ENCODE measurements around the gene FBXO24.

The FBXO24 gene

GRCh38 chr7:100574362-100575205, 11.5 kb upstream of the FBXO24 start:
- no peak for DNase-seq

GRCh38 chr7:100575206-100575631, 10.9 kb upstream of the FBXO24 start:
- DNase-seq = no peak

DNA sequence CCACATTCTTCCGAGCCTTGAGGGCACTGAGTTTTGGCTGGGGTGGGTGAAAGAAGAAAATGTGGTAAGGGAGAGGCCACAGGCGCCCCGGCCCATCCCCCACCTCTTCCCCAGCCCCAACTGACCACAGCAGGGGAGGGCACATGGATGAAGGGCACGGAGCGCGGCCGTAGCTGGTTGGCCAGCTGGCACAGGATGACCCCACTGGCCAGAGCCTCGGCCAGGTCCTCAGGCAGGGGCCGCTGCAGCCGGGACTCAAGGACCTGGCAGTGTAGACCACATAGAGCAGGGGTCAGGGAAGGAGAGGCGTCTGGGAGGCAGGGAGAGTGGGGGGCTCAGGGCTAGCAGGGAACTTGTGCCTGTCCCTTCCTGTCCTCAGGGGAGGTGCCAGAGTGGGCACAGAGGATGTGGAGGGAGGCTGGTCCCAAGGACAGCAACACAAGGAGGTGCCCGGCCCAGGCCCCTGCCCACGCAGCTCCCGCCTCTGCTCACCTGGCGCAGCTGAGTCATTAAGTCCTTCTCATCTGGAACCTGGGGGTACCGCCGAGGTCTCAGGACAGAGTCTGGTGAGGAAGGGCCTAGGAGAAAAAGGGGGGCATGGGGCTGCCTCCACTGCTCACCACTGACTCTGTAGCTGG, 10.3 kb upstream of the FBXO24 start:
- DNase-seq = no peak

DNA sequence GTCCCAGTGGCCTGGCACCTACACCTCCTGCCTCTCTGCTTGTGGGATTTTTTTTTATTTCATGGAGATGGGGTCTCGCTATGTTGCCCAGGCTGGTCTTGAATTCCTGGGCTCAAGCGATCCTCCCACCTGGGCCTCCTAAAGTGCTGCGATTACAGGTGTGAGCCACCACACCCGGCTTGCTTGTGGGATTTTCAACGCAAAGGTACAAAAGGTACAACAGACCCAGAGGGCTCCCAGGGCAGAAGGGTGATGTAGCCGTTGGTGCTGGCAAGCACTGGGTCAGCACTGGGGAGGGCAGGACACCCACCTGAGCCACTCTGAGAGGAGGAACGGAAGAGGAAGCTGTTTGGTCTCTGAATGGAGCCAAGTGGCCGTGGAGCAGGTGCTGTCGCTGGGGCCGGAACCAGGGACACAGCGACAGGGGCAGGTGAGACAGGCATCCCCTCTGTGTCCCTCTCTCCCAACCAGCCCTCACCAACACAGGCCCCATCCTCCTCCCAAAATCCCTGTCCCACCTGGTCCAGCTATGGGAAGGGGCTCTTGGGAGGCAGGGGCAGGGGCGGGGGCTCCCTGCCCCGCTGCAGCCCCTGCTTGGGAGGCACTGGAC, 9.6 kb upstream of the FBXO24 start:
- no peak for DNase-seq

DNA sequence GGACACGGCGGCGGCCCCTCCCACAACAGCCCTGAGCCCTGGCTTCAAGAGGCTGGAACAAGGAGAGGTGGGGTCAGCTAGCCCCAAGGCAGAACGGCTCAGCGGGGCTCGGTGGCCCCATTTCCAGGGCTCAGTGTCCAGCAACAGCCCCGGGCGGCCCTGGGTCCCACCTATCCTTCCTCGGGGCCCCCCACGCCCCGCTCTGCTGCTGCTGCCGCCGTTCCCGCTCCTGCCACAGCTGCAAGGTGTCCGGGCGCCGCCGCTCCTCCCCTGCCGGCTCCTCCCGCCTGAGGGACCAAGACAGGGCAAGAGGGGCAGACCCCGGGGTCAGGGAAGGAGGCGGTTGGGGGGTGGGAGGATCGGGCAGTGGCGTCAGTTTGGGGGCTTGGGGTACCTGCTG, 9.0 kb upstream of the FBXO24 start:
- DNase-seq = no peak

DNA sequence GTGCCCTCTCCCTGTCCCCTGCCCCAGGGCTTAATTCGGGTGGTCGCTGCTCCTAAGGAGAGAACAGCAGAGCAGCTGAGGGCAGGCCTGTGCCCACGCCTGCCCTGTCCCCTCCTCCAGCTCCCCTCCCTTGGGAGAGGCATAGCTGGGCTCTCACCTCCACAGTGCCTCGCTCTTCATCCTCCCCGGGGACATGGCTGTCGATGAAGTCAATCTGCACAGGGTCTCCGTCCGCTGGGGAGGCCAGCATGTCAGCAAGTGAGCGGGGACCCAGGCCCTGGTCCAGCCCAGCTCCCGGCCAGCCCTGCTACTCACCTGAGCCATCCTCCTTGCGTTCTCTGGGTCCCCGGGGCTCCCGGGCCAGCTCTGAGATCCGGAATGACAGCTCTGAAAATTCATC, 8.6 kb upstream of the FBXO24 start:
- DNase-seq = no peak

DNA sequence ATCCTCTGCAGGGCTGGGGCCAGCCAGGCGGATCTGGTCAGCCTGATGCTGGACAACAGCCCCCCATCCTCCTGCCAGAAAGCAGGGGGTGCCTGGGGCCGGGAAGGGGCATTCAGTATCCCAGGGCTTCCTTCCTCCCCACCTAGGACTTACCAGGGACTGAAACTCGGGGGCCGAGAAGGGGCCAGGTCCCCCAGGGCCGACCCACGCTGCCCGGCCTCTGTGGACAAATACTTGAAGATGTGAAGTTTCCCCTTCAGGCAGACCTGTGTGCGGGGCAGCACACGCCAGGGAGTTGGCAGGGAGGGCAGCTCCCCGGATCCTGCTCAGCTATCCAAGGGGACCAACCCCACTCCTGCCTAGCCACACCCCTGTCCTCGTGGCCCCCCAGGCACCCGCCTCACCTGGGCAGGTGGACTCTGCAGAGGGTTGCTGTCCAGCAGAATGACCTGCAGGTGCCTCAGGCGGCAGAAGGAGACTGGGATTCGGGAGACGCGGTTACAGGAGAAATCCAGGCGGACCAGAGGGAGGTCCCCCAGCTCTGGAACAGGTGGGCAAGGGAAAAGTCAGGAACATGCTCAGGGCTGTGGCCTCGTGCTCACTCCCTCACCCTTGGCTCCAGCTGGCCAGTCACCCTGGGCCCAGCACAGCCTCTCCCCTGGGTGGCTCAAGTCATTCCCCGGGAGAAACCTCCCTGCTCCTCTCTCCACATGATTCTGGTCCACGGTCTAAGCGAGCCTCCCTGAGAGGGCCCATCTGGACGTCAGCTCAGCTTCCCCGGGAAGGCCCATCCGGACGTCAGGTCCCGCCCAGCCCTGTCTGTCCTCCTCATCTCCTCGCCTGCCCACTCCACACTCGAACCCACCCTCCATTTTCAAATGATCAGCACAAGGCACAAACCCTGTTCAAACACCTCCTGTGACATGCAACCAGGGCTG, 7.6 kb upstream of the FBXO24 start:
- no peak for DNase-seq

DNA sequence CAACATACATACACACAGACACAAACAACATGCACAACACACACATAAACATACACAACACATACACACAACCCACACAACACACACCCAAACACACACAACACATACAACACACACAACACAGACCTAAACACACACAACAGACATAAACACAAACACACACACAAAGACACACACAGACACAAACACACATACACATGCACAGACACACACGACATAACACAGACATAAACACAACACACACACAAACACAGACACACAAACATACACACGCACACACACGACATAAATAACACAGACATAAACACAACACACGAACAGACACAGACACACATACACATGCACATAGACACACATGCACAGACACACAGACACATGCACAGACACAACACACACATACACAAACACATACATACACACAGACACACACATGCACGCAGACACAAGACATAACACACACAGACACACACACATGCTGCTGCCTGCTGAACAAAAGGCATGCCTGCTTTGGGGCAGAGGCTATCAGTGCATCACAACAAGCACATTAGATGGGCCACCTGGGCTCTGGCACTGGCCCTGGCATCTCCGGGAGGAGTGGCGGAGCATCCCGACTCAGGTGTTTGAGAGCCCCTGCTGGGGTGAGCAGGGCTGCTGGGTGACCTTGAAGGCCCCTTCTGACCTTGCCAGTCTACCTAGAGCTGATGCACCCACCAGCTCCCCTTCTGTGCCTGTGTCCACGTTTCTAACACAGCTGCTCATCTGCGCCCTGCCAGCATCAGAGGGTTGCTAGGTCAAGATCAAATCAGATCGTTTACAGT, 5.5 kb upstream of the FBXO24 start:
- DNase-seq = no peak

DNA sequence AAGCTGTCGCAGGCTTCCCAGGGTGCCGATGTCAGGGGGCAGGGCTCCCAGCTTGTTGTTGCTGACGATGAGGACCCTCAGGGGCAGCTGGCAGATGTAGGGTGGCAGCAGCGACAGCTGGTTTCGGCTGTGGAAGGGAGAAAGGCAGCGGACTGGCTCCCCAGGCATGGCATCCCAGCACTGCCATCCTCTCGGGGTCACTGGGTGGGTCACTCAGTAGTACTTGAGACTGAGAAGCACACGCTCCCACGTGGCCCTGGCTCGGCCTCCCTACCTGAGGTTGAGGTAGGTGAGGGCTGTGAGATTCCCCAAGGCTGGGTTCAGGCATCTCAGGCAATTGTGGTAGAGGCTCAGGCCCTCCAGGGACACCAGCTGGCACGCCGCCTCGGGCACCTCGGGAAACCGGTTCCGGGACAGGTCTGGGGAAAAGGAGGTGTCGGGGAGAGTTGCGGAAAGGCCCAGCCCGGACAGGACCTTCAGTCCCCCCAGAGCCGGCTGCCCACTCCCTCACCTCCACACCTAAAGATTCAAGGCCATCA, 4.0 kb upstream of the FBXO24 start:
- DNase-seq = no peak

GRCh38 chr7:100582650-100583049, 3.5 kb upstream of the FBXO24 start:
- no peak for DNase-seq

- DNase-seq = peak in 9 of 14 donors; percentile 24 to 59 (median 28)
Observed at GRCh38 chr7:100583132-100584053, 2.7 kb upstream of the FBXO24 start.

GRCh38 chr7:100584054-100584682, 2.0 kb upstream of the FBXO24 start:
- peak in 2 of 14 donors; percentile 6 to 50 for DNase-seq

- DNase-seq = peak in 2 of 14 donors; percentile 13 to 31
Observed at GRCh38 chr7:100584683-100585510, 1.2 kb upstream of the FBXO24 start.

DNA sequence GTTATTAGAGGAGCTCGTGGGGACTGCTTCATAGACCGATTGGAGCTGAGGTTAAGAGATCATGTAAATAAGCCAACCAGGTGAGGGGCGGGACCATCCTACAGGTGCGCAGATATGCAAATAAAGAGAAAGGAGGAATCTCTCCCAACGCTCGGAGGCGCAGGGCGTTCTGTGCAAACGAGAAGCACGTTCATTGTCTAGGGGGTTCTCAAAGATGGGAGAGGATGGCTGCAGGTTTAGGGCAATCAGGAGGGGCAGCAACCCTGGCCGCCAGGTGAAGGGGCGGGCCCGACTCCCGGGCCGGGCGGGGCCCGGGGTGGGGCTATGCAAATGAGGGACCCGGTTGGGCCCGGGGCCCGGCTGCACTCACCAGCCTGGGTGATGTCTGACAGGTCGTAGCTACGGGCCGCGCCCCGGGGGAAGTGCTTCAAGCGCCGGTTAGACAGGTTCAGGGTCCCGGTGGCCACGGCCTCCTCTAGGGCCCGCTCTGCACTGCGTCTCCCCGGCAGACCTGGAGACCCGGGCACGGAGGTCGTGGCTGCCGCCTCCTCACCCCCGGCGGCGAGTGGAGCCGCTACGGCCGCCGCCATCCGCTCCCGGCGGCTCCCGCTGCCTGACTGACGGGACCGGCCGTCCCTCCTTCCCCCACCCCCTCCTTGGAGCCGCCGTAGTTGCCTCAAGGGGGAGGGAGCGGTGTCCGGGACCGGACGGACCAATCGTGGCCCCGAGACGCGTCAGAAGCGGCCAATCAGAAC, 440 bp upstream of the FBXO24 start, which contains the start of gene LRCH4:
Gene LRCH4, minus strand, starts transcription at position 619 of the 755 bp plus-strand sequence. Its CDS starts 29 bp downstream, at position 590.
- DNase-seq = peak in 1 of 14 donors; percentile 72

GRCh38 chr7:100588438-100588837, 2.3 kb downstream of the FBXO24 start:
- no peak for DNase-seq

GRCh38 chr7:100589341-100589947, 3.3 kb downstream of the FBXO24 start:
- no peak for DNase-seq

- no peak for DNase-seq
Observed at GRCh38 chr7:100590077-100590737, 4.1 kb downstream of the FBXO24 start.

All from C1 segment of cervical spinal cord (tissue), 14 donors.